ENCODE data around the gene ACVR1B.

ACVR1B gene

DNA sequence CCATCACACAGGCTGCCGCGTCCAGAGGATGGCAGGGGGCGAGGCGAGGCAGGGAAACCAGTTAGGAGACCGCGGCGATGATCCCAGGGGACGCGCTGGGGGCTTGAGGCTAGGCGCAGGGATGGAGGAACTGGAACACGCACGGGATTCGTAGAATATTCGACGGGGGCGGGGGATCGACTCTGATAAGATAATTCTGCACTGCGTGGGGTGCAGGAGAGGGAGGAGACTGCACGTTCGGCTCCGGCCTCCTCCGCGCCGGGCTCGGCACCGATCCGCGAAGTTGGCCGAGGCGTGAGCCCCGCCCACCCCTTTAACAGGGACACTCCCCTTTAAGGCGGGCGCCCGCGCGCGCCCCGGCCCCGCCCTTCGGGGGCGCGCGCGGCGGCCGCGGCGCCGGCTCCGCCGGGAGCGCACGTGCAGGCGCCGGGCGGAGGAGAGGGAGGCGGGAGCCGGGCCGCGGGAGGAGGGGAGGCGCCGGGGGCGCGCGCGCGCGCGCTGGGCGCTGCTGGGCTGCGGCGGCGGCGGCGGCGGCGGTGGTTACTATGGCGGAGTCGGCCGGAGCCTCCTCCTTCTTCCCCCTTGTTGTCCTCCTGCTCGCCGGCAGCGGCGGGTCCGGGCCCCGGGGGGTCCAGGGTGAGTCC lies at the start of gene ACVR1B:
Gene ACVR1B (plus strand): TSS at position 501 of the 644 bp plus-strand sequence. CDS start 45 bp downstream, at position 546.
- FAIRE-seq = no peak

DNA sequence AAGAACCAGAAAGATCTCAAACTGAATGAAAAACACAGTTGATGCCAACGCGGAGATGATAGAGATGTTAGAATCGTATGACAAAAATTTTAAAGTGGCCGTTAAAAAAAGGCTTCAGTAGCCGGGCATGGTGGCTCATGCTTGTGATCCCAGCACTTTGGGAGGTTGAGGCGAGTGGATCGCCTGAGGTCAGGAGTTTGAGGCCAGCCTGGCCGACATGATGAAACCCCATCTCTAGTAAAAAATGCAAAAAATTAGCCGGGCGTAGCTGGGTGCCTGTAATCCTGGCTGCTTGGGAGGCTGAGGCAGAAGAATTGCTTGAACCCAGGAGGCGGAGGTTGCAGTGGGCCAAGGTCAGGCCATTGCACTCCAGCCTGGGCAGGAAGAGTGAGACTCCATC lies 49.6 kb upstream of the ACVR1B start:
- no peak for FAIRE-seq

DNA sequence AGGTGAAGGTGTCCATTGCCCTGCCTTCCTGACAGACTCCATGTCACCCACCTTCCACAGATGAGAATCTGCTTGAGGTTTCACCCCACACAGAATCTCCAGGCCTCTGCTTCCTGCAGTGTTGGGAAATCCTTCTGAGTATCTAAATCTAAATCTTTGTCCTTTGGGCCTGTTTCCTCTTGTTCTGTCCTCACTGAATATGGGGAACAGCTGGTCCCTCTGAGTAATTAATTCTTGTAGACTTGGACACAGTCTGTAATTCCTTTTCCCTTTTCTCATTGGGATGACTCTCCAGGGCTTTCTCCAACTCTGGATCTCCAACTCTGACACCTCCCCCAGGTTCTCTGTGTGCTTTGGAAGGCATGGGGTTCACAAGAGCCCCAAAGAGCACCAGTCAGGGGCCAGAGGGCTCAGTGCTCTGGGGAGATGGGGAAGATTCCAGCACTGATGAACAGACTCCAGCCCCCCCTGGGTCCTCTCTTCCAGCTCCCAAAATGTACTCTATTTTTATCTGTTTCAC lies 46.5 kb upstream of the ACVR1B start:
- no peak for FAIRE-seq

DNA sequence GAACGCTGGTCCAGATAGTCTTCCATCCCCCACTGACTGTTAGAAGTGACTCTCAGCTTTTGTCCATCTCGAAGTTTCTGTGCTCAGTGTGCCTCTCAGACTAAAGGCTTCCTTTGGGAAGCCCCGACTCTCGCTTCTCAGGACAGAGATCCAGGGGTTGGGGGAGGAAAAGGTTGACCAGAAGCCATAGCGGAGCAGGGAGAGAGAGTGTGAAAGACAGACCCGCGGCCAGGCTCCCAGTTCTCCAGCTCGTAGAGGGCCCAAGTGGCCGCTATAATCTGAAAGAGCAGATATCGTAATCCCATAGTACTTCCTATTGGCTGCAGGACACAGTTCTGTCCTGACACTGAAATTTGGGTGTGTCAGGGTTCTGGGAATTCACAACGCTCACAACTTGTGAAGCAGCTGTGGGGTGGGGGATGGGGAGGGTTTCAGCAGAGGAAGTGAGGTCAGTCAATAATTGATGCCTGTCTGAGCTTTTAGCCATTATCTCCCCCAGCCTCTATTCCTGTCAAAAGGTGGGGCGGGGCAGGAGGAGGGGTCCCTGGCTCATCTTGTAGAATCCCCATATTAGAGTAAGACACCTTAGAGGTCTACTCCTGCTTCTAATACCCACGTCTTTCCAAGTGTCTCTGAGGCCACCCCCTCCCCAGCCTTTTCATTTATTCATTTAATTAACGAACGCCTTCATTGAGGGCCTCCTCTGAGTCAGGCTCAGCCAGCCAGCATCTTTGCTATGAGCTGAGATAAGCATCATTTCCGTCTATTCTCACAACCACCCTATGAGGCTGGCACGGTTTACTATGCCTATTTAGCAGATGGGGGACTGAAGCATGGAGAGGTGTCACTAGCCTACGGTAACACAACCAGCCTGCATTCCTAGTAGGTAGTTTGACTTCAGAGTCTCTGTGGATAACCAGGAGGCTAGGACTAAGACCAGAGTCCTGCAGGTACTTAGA lies 45.7 kb upstream of the ACVR1B start:
- no peak for FAIRE-seq

DNA sequence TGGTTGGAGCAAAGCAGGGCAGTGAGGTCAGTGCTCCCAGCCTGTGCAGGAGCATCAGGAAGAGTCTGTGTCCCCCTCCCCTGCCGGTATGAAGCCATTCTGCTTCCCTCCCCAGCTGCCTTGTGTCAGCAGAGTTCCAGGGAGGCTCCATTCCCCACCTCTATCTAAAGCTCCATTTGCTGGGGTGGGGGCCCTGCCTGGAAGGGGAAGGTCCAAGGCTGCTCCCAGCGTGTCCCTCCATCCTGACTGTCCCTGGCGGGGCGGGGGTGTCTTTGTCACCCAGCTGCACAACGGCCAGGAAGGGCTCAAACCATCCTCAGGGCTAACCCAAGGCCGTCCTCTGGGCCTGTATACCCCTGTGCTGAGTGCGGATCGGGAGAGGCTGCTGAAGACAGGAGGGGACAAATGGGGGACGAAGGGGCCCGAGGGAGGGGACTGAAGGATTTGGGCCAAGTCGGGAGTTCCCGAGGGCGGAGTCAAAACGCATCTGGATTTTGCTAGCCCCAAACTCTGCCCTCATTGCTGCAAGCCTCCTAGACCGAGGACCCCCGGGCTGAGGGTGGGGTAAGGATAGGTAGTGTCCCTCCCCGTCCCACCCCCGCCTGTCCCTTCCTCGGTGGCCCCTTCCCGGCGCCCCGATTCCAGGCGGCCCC lies 44.9 kb upstream of the ACVR1B start:
- no peak for FAIRE-seq

DNA sequence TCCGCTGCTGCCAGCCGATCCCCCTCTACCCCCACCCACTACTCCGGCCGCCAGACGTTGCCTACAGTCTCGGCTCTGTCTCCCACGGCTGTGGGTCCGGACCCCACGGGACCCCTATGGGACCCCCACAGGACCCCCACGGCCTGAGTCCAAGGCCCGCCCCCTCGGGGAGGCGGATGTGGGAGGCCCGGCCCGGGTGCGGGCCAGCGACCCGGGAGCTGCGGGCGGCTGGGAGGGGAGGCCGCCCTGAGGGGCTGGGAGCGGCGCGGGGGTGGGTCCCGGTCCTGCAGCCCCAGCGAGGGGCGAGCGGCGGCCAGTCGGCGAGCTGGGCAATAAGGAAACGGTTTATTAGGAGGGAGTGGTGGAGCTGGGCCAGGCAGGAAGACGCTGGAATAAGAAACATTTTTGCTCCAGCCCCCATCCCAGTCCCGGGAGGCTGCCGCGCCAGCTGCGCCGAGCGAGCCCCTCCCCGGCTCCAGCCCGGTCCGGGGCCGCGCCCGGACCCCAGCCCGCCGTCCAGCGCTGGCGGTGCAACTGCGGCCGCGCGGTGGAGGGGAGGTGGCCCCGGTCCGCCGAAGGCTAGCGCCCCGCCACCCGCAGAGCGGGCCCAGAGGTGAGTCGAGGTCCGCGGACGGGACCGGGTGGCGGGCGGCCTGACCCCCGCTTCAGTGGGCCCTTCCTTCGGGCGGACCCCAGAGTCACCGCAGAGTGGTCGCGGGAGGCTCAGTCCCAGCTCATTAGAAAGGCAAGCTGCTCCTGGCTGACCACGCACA lies 44.2 kb upstream of the ACVR1B start, which contains the start of gene ACVRL1:
Gene ACVRL1 (plus strand): TSS at position 422 of the 773 bp plus-strand sequence. CDS start 4,971 bp downstream, outside the sequence.
- no peak for FAIRE-seq

DNA sequence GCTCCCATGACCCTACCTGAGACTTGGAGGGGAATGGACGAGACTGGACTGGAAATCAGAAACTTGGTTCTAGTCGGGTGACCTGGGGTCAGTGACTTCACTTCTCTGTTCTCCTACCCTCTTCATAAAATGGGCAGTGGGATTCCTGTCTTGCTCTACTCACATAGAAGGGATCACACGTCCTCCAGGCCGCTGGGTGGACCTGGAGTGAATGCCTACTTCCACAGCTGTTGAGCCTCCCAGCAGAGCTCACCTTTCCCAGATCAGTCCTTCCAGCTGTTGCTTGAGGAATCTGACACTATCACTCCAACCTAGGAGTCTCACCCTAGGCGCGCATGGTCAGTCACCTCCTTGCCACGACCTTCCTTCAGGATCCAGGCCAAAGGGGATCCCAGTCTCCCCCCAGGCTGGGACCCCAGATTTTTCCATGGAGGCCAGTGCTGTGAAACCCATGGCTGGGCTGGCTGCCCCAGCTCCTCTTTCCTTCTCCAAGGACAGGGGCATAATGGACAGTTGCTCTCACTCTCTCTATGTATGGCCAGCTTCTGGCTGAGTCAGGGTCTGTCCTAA lies 43.6 kb upstream of the ACVR1B start:
- no peak for FAIRE-seq

DNA sequence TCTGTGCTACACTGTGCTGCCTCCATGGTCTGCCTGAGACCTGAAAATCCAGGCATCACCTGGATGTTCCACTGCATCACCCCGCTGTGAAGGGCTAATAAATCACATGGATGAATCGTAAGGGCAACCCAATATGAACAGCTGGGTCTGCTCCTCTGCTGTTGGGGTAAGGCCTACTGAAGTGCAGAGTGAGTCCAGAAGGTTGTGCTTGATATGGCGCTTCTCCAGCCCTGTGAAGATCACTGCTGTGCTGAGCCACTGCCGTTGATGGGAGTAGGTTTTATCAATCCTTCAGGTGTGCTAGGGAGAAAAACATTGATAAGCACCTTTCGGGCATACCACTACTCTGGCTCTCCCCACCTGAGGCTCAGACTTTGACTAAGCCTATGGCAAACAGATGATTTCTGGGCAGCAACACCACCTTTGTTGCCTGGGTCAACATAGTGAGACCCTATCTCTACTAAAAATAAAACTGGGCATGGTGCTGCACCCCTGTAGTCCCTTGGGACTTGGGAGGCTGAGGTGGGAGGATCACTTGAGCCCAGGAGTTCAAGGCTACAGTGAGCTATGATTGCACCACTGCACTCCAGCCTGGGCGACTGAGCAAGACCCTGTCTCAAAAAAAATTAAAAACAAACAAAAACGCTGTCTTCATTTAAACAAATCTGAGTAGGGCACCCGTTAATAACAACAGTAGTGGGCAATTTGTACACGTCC lies 42.5 kb upstream of the ACVR1B start:
- no peak for FAIRE-seq

DNA sequence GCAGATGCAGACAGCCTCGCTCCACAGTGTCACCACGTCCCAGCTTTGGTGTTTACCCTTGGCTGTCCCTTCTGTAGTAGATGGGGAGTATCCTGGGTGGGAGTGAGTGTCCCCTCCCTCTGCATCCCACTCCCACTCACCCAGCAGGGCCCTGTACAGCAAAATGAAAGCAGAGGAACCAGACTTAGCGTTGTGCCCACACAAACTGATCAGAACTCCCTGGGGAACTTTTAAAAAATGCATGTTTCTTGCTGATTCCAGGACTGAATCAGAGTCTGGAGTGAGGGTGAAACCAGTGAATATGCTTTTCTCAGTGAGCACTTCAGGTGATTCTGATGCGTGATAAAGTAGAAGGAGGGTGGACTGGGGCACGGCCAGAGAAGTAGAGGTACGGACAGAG lies 41.3 kb upstream of the ACVR1B start:
- FAIRE-seq = no peak

DNA sequence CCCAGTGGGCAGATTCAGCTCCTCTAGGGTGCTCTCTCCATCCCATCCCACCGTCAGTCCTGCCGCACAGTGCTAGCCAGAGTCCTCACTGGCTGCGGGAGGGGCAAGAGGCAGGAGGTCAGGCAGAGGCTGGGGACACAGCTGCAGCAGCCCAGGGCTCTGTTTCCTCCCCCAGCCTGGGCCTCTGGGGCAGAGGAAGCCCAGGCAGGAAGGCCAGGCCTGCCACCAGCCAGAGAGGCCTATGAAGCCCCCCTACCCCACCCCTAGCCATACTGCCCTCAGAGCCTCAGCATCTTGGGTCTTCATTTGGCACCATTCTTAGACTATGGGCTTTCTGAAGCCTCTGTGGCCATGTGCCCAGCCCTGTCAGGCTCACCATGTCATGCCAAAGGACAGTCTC lies 40.8 kb upstream of the ACVR1B start:
- FAIRE-seq = no peak

DNA sequence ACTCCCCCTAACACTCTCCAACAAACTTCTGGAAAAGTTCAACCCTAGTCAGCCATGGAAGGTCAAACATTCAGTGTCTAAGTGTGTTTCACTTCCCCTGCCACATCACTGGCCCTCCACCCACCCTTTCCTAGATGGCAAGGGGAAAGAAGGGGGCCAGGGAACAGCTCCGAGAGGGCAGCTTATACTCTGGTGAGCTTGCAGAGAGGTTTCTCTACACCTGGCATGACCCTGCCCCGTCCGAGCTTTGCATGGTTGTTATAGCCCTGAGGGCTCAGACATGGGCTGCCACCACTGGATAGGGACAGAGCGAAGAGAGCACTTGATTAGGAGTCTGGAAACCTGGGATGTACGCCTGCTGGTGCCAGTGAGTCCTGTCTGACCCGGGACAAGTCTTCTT lies 40.2 kb upstream of the ACVR1B start:
- no peak for FAIRE-seq

DNA sequence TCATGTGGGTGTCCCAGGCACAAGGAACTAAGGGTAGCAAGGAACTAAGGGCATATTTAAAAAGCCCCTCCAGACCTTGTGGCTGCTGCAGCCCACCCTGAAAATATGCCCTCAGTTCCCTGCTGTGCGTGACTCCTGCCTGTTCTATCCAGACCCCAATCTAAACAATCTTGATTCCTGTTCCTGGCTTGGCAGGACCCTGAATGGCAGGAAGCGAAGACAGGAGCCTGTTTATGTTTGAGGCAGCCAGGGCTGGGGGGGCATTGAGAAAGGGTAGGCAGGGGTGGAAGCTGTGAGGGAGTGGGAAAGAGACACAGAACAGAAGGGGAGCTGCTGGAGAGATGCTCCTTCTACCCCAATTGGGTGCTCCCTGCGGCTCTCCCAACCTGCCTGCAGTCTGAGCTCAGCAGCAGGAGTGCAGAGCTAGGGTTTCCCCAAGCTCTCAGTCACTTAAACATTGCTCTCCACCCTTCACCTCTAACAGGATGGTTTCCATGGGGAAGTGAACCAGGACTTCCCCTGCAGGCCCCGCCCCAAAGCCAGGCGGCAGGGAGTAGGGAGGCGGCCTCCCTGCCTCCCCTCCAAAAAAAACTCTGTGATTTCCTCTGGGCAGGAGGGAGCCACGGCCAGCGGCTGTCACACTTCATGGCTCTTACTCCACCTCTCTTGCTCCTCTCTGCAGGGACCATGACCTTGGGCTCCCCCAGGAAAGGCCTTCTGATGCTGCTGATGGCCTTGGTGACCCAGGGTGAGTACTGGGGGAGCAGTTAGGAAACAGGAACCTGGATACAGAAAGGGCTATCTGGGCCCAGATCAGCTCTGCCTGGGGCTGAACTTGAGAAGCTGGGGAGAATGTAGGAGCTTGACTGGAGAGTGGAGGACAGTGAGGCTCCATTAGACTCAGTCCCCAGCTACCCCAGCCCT lies 39.4 kb upstream of the ACVR1B start:
- no peak for FAIRE-seq

DNA sequence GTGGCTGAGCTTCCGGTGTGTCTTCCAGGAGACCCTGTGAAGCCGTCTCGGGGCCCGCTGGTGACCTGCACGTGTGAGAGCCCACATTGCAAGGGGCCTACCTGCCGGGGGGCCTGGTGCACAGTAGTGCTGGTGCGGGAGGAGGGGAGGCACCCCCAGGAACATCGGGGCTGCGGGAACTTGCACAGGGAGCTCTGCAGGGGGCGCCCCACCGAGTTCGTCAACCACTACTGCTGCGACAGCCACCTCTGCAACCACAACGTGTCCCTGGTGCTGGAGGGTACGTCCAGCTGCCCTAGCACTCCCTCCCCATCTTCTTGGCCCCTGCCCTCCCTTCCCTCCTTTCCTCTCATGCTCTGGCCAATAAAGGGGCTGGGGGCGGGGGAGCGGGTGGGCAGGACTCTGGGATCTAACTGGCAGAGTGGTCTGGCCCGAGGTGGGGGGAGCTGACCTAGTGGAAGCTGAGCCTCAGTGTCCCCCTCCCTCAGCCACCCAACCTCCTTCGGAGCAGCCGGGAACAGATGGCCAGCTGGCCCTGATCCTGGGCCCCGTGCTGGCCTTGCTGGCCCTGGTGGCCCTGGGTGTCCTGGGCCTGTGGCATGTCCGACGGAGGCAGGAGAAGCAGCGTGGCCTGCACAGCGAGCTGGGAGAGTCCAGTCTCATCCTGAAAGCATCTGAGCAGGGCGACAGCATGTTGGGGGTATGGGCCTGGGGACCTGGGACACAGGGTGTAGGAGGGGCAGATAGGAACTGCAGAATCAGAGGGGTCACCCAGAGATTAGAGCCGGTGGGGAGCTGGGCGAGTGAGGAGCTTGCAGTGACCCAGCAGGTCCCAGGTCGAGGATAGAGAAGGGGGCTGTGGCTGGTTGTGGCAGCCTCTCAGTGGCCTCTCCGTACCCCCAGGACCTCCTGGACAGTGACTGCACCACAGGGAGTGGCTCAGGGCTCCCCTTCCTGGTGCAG lies 38.1 kb upstream of the ACVR1B start:
- FAIRE-seq = no peak

DNA sequence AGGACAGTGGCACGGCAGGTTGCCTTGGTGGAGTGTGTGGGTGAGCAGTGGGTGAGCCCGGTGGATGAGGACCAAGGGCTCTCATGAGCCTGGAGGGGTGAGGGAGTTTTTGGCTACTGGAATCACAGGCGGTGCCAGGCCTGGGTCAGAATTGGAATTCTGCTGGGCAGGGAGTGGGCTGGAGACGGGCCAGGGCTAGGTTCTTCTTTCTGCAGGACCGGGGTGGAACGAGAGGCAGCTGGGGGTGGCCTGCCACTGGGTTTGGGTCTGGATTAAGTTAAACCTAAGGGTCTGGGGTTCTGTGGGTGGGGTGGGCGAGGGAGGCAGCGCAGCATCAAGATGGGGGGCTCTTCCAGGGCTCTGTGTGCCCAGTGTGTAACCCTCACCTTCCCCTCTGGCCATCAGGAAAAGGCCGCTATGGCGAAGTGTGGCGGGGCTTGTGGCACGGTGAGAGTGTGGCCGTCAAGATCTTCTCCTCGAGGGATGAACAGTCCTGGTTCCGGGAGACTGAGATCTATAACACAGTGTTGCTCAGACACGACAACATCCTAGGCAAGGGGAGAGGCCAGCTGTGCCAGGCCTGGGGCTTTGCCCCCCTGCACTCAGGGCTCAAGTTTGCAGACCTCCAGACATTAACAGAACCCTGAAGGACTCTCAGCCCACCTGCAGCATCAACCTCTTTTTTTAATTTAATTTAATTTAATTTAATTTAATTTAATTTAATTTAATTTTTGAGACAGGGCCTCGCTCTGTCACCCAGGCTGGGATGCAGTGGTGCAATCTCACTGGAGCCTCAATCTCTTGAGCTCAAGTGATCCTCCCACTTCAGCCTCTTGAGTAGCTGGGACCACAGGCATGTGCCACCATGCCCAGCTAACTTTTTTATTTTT lies 37.2 kb upstream of the ACVR1B start:
- FAIRE-seq = no peak

DNA sequence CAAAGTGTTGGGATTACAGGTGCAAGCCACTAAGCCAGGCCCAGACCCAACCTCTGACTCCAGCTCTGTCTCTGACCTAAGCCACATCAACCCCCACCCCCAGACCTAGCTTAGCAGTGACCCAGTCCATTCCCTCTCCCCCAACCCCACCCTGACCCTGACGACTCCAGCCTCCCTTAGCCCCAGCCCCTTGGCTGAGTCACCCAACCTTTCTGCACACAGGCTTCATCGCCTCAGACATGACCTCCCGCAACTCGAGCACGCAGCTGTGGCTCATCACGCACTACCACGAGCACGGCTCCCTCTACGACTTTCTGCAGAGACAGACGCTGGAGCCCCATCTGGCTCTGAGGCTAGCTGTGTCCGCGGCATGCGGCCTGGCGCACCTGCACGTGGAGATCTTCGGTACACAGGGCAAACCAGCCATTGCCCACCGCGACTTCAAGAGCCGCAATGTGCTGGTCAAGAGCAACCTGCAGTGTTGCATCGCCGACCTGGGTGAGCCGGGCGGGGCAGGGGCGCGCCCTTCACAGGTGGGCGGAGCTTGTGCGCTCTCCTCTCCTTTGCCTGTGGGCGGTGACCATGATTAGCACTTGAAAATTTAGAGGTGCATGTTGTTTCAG lies 36.4 kb upstream of the ACVR1B start:
- FAIRE-seq = no peak

DNA sequence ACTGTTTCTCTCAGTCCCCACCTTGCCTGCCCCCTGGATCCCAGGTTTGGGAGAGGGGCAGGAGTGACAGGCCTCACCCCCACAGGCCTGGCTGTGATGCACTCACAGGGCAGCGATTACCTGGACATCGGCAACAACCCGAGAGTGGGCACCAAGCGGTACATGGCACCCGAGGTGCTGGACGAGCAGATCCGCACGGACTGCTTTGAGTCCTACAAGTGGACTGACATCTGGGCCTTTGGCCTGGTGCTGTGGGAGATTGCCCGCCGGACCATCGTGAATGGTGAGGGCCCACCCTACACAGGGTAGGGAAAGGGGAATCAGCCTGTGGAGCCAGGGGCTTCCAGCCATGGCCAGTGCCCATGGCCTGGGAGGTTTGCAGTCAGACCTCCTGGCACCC lies 35.5 kb upstream of the ACVR1B start:
- no peak for FAIRE-seq

DNA sequence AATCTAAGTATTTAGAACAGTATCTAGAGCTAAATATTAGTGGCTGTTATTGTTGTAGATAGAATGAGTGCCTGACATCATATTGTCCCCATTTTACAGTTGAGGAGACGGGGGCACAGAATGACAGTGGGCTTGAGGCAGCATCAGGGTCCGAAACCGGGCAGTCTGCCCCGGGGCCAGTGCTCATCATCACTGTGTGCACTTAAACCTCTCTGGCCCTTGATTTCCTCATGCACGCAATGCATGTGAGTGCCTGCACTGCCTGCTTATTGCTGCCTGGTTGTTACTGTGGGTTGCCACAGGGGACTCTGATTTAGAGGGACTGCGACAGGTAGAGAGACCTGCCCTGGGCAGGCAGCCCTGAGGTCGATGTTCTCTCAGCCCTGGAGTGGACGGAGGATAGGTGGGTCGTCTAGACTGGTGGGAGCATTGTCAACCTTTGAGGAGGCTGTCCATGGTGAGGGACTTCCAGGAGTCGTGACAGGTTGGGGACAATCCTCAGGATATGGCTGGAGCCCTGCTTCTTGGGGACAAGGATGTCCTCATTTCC lies 34.4 kb upstream of the ACVR1B start:
- no peak for FAIRE-seq

Data from A204.1 (cell line).